ENCODE results near the gene FGR.
A peak's percentile ranks its signal among the peaks of the same experiment; 100 is the strongest.
"Not testable (repeated sequence)": the region's sequence is repeated elsewhere in the genome, so short reads cannot be mapped to it uniquely, and the experiment has no call there.

The FGR gene

GRCh38 chr1:27659497-27660299, 24.7 kb upstream of the FGR start:
- DNase-seq, result peak; percentile 94

DNA sequence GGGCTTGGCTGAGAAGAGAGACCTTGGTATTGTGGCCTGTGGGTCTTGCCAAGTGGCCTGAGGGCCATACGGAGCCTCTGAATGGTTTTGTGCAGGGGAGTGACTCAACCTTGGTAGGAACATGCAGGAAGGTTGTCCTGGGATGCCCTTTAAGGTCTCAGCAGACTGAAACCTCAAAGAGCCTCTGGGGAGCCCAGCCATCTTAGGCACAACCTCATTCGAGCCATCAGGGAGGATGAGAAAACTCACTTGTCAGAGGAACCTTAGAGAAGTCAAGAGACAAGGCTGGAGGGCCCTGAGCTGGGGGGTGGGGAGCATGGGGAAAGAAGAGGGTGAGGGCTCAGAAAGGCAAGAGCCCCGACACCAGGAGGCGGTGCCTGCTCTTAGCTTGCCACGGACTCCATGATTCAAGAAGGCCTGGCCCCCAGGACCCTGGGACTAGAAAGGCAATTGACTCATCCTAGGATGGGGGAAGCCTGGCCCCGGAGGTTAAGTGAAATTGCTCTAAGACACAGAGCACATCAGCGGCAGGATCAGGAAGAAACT, 24.0 kb upstream of the FGR start:
- peak; percentile 72 for DNase-seq

DNA sequence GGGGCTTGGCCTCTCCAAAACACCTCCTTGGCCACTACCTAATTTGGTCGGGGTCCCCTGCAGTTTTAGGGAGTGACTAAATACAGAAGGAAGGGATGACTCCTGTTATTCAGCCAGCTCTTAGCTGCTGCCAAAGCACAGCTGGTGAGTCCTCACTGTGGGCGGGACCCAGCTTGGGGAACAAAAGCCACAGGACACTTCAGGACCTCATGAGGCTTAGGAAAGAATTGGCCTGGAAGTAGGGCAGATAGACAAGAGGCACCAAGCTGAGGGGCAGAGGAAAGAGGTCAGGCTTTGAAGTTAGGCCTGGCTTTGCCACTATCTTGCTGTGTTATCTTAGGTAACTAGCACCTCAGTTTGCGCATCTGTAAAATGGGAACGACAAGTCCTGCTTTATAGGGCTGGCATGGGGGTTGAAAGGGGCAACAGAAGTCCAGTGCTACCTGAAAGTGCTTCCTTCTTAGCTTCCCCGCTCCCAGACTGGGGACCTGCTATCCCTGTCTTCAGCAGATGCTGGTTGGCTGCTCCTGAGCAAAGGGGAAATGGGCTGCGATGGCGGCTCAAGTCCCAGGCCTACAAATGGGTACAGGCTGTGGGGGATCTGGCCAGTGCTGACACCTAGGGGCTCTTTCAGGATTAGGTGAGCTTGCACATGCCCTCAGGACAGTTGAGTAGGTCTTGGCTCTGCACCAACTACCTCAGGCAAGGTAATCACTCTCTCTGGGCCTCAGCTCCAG, 21.3 kb upstream of the FGR start:
- no peak for DNase-seq

- DNase-seq, result no peak
These were observed 20.4 kb upstream of the FGR start for GRCh38 chr1:27655151-27655937.

DNA sequence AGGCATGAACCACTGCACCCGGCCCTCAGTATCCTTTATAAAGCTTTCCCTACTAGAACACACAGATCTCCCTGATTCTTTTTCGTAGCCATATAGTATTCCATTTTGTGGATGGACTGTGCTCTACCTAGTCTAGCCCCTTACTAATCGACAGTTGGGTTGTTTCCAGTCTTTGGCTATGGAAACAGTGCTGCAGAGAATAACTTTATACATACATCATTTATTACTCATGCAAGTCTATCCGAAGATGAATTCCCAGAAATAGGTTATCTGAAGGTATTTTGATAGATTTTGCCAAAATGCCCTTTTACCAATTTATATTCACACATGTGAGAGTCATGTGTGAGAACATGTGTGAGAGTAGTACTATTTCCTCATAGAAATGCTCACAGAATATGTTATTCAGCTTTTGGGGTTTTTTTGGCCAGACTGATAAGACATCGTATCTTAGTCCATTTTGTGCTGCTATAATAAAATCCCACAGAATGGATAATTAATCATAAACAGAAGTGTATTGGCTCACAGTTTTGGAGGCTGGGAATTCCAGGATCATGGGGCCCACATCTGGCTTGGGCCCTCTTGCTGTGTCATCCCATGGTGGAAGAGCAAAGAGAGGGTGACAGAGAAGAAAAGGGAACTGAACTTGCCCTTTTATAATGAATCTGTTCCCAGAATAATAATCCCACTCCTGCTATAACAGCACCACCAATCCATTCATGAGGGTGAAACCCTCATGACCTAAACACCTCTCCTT, 17.3 kb upstream of the FGR start:
- no peak for DNase-seq

- no peak for DNase-seq
These were observed 15.7 kb upstream of the FGR start for GRCh38 chr1:27650539-27651175.

GRCh38 chr1:27650171-27650538, 15.2 kb upstream of the FGR start:
- DNase-seq, result no peak

- no peak for DNase-seq
These were observed 14.3 kb upstream of the FGR start for GRCh38 chr1:27649306-27649635.

- DNase-seq, result no peak
These were observed 13.8 kb upstream of the FGR start for GRCh38 chr1:27648602-27649305.

- no peak for DNase-seq
These were observed 12.3 kb upstream of the FGR start for GRCh38 chr1:27647328-27647727.

GRCh38 chr1:27646676-27647075, 11.7 kb upstream of the FGR start:
- DNase-seq, result no peak

DNA sequence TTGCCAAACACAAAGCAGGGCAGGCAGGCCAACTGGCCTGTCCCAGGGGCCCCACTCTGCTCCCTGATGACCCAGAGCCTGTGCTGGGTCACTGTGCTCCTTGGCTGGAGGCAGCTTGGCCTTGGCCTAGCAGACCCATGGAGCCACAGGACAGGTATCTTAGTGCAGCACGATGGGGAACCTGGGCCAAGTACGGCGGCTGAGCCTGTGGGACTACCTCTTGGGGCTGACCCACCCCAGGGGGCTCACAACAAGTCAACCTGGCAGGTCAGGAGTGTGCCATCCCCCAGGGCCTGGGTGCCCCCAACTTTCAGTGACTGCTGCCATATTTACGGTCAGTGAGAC, 10.1 kb upstream of the FGR start:
- DNase-seq, result no peak

DNA sequence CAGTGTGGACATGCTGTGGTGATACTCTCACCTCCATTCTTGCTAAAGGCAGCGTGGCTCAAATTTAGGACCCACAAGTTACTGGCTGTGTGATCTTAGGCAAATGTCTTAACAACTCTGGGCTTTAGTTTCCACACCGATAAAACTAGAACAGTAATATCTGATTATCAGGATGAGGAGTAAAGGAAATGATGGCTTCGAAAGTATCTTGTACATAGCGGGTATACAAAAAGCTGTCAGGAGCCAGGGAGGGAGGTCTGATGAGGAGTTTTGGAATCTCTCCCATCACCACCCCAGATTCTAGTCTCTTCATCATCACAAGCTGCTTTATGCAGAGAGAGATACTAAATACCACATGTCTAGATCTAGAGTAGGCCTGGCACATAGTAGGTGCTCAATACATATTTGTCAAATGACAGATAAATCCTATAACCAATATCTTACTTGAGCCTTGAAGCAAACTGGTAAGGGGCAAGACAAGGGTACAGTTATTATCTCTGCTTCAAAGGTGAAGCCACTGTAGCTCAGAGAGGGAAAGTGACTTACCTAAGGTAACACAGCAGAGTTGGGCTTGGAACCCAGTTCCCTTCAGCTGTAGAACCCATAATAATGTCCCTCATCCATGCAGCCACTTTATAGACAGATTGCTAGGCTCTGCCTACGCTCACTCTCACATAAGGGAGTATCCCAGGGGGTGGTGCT, 9.5 kb upstream of the FGR start:
- no peak for DNase-seq

DNA sequence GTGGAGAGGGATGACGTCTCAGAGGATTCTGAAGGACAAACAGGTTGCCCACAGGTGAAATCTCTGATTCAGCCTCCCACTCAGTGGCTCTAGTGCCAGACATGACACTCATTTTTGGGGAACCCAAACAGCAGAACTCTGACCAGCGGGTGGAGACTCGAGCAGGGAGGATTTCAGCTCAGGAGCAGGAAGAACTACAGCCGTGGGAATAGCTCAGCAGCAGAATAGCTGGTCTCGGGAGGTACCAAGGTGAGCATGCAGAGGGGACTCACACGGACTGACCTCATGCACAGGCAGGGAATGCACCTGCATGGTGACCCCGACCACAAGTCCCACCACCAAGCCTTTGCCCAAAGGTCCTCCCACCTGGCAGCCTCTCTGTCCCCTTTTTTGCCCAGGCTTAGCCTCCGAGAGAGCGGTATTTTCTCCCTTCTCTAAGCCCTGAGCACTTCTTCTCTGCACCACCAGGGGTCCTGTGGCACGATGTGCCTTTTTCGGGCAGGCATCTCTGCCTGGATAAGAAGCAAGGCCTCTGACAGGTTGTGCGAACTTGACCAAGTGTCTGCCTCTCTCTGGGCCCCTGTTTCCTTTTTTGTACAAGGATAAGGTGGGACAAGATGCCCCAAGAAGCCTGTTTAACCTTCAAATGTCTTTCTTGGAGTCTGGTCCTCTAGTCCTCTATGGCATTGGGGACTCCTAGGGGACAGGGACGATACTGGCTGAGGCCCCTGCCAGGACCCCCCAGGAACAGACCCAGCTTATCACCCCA, 8.8 kb upstream of the FGR start:
- DNase-seq, result peak; percentile 80

DNA sequence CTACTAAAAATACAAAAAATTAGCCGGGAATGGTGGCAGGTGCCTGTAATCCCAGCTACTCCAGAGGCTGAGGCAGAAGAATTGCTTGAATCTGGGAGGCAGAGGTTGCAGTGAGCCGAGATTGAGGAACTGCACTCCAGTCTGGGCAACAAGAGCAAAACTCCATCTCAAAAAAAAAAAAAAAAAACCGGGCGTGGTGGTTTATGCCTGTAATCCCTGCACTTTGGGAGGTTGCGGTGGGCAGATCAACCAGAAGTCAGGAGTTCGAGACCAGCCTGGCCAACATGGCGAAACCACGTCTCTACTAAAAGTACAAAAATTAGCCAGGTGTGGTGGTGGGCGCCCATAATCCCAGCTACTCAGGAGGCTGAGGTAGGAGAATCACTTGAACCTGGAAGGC, 5.5 kb upstream of the FGR start:
- not testable (repeated sequence) for DNase-seq

GRCh38 chr1:27638805-27639204, 3.8 kb upstream of the FGR start:
- DNase-seq, result no peak

DNA sequence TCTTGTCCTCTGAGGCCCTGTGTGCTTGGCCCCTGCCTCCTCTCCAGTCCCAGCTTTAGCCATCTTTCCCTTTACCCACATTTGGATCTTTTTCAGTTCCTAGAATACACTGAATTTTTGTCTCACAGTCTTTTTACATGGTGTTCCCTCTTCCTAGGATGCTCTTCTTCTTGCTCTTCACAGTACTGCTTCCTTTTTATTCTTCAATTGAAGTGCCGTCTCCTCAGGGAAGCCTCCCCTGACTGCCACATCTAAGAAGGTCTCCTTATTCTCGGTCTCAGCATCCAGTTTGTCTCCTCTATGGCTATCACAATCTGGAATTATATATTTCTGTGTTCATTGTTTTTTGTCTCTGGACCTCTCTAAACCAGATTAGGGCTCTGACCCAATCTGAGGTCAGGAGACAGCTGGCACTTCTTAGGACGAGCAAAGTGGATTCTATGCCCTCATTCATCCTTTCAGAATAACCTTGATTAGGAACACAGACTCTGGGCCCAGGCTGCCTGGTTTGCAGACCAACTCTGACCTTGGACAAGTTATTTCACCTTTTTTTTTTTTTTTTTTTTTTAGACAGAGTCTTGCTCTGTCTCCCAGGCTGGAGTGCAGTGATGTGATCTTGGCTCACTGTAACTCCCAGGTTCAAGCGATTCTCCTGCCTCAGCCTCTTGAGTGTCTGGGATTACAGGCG, 3.2 kb upstream of the FGR start:
- DNase-seq, result no peak

DNA sequence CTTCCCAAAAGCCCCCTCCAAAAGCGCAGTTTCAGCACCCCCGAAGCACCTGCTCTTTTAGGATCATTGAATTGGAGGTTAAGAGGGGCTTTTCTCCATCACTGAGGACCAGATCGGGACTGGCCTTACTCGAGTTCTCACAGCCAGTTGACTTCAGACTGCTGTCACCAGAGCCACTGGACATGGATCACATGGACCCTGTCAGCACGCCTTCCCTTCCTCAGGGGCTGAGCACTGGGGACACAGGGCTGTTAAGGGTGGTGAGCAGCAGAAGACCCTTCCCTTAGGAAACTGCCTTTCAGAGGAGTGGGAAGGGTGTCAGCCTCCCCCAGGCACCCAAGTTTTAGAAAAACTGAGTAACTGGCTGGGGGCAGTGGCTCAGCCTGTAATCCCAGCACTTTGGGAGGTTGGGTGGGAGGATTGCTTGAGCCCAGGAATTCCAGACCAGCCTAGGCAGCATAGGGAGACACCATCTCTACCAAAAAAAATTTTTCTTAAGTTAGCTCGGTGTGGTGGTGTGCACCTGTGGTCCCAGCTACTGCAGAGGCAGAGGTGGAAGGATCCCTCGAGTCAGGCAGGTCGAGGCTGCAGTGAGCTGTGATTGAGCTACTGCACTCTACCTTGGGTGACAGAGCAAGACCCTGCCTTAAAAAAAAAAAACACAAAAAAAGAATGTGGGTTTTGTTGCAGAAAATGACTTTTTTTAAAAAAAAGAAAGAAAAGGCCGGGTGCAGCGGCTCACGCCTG, 584 bp upstream of the FGR start:
- DNase-seq, result no peak

Data from activated CD8-positive, alpha-beta memory T cell treated with anti-CD3 and anti-CD28 coated beads, Interleukin-2, amount 50 U/mL, for 48 hours (primary cell).